HG03558 (cell line): Measurements from ENCODE around the gene PPP1R1B.

Experiments used
- ATAC-seq: cut with Tn5 transposase; IDR thresholded peaks from one replicate; pipeline ENCODE4 v1.9.1; 2021; ENCODE audit warnings: moderate number of reproducible peaks; ENCODE audit not compliant: unreplicated experiment; ENCODE audit errors: extremely low read depth

PPP1R1B gene

GRCh38 chr17:39599665-39600231 lies 27.0 kb upstream of the PPP1R1B start:
- ATAC-seq: no peak

GRCh38 chr17:39600288-39600996 lies 26.3 kb upstream of the PPP1R1B start:
- ATAC-seq: no peak

- no peak for ATAC-seq
These were observed 25.7 kb upstream of the PPP1R1B start for GRCh38 chr17:39600997-39601597.

- no peak for ATAC-seq
These were observed 24.8 kb upstream of the PPP1R1B start for GRCh38 chr17:39601758-39602532.

- no peak for ATAC-seq
These were observed 24.0 kb upstream of the PPP1R1B start for GRCh38 chr17:39602533-39603303.

GRCh38 chr17:39603304-39604016 lies 23.3 kb upstream of the PPP1R1B start:
- ATAC-seq: no peak

- no peak for ATAC-seq
These were observed 21.8 kb upstream of the PPP1R1B start for GRCh38 chr17:39604911-39605491.

GRCh38 chr17:39605492-39606433 lies 21.0 kb upstream of the PPP1R1B start:
- no peak for ATAC-seq

- ATAC-seq: no peak
These were observed 20.2 kb upstream of the PPP1R1B start for GRCh38 chr17:39606434-39607056.

GRCh38 chr17:39607057-39607850 lies 19.5 kb upstream of the PPP1R1B start:
- ATAC-seq: no peak

GRCh38 chr17:39607851-39608130 lies 19.0 kb upstream of the PPP1R1B start, which contains the start of gene NEUROD2:
NEUROD2 (minus strand) TSS chr17:39607920; CDS start chr17:39606599, 1,321 bp downstream.
- ATAC-seq: no peak

- no peak for ATAC-seq
These were observed 18.4 kb upstream of the PPP1R1B start for GRCh38 chr17:39608142-39608981.

- ATAC-seq: no peak
These were observed 17.2 kb upstream of the PPP1R1B start for GRCh38 chr17:39609416-39610025.

- ATAC-seq: no peak
These were observed 15.2 kb upstream of the PPP1R1B start for GRCh38 chr17:39611401-39612112.

GRCh38 chr17:39612291-39612894 lies 14.4 kb upstream of the PPP1R1B start:
- no peak for ATAC-seq
